SK-N-SH (cell line): Measurements from ENCODE around the gene SMIM26.

ENCODE experiments used
- POLR2AphosphoS5 ChIP-seq: IDR thresholded peaks from 2 replicates; pipeline ENCODE4 v1.6.1; 2012; ENCODE audit warnings: low read depth, low read length
- TAF1 ChIP-seq: IDR thresholded peaks from 2 replicates; pipeline ENCODE4 v1.6.1; 2012; ENCODE audit warnings: low read depth, mild to moderate bottlenecking, low read length, moderate library complexity, borderline replicate concordance

- TF ChIP-seq TAF1: no peak
- TF ChIP-seq POLR2AphosphoS5: no peak
These were observed 29.0 kb downstream of the SMIM26 start for GRCh38 chr20:18596270-18596669.
